GM12892 (cell line): ENCODE results near the gene LYL1.

Experiments used
- POLR2A ChIP-seq: IDR thresholded peaks from 2 replicates; pipeline ENCODE4 v1.6.1; 2011; ENCODE audit warnings: low read depth, low read length, control low read depth
- POLR2AphosphoS5 ChIP-seq: IDR thresholded peaks from 2 replicates; pipeline ENCODE4 v1.6.1; 2011; ENCODE audit warnings: low read depth, low read length, control low read depth
- TAF1 ChIP-seq: IDR thresholded peaks from 2 replicates; pipeline ENCODE4 v1.6.1; 2011; ENCODE audit warnings: low read depth, mild to moderate bottlenecking, control low read depth, low read length, borderline replicate concordance

DNA sequence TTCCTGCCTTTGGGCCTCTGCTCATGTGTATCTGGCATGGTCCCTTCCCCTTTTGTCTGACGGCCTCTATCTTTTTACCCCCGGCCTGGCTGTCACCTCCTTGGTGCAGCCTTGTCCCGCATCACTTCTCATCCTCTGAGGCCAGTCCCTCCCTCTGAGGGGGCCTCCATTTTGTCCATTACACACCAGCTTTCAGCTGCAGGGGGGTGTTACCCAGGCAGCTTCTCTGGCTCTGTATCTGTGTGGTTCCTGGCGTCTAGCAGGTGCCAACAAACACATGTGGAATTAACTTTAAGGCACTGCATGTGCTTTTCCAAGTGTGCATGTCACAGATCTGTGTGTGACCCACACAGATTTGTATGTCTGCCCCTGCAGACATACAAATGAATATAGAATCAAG, 52.4 kb downstream of the LYL1 start:
- no peak for TF ChIP-seq POLR2A
- TF ChIP-seq POLR2AphosphoS5 = no peak
- no peak for TF ChIP-seq TAF1
